OCI-LY7 (cell line): ENCODE results near the gene LIPC. TPM values are rescaled to one million over a fixed set of nuclear protein-coding genes. Genes with fewer than 3 reads are reported as not detected.

Source experiments
- BruUV-seq: library from RNA; stranded (reverse); fragments of 400-500 nt; replicated peaks from 2 replicates; lab custom pipeline; 2021; lab: Mats Ljungman, UMichigan
- CTCF ChIA-PET: fragments of 300-600 bp; sonication (Branson Sonifier 250); formaldehyde crosslinking; loops from one replicate; lab custom pipeline; 2022; ENCODE audit warnings: antibody characterized with exemption; ENCODE audit not compliant: unreplicated experiment; lab: Charles Lee
- POLR2A ChIA-PET: fragments of 300-600 bp; sonication (Branson Sonifier 250); formaldehyde crosslinking; loops from one replicate; lab custom pipeline; 2022; ENCODE audit warnings: antibody characterized with exemption; lab: Charles Lee
- DNase-seq: peaks from one replicate; pipeline ENCODE4 v3.0.0-alpha.2; 2015; ENCODE audit warnings: low spot score
- H2AFZ ChIP-seq: fragments of 200-600 bp; sonication (generic), shearing (Covaris generic); 2 replicates; pipeline ENCODE4 v1.6.1; 2014; ENCODE audit warnings: mild to moderate bottlenecking, antibody characterized with exemption, low read length, moderate library complexity
- H3K27ac ChIP-seq: fragments of 200-600 bp; sonication (generic); 2 replicates; pipeline ENCODE4 v1.5.1; 2014; ENCODE audit warnings: mixed run types, low read depth, mild to moderate bottlenecking, moderate library complexity, low read length, inconsistent platforms; ENCODE audit not compliant: poor library complexity, severe bottlenecking
- H3K36me3 ChIP-seq: fragments of 200-600 bp; sonication (generic); 2 replicates; pipeline ENCODE4 v1.6.1; 2014; ENCODE audit warnings: mild to moderate bottlenecking, antibody characterized with exemption, low read length, moderate library complexity, mixed read lengths; ENCODE audit not compliant: insufficient read depth
- H3K4me1 ChIP-seq: fragments of 200-600 bp; sonication (generic); 2 replicates; pipeline ENCODE4 v1.5.1; 2014; ENCODE audit warnings: mild to moderate bottlenecking, low read length; ENCODE audit not compliant: insufficient read depth, poor library complexity, severe bottlenecking
- H3K4me2 ChIP-seq: fragments of 200-600 bp; sonication (generic); 2 replicates; pipeline ENCODE4 v1.6.1; 2014; ENCODE audit warnings: mild to moderate bottlenecking, low read length
- H3K4me3 ChIP-seq: fragments of 200-600 bp; sonication (generic); 2 replicates; pipeline ENCODE4 v1.5.1; 2014; ENCODE audit warnings: mild to moderate bottlenecking, low read depth, low read length; ENCODE audit not compliant: poor library complexity, severe bottlenecking
- H3K79me2 ChIP-seq: fragments of 200-600 bp; sonication (generic); 2 replicates; pipeline ENCODE4 v1.6.1; 2016; ENCODE audit warnings: low read depth, mild to moderate bottlenecking, low read length, moderate library complexity, mixed read lengths; ENCODE audit not compliant: insufficient read depth
- H3K9me2 ChIP-seq: fragments of 200-600 bp; sonication (generic); 2 replicates; pipeline ENCODE4 v1.6.1; 2016; ENCODE audit warnings: mild to moderate bottlenecking, low read length, mixed read lengths; ENCODE audit not compliant: insufficient read depth
- H3K9me3 ChIP-seq: fragments of 200-600 bp; sonication (generic); 2 replicates; pipeline ENCODE4 v1.6.1; 2014; ENCODE audit warnings: mild to moderate bottlenecking, mixed run types, low read length, mixed read lengths
- H4K20me1 ChIP-seq: fragments of 200-600 bp; sonication (generic); 2 replicates; pipeline ENCODE4 v1.6.1; 2014; ENCODE audit warnings: mild to moderate bottlenecking, antibody characterized with exemption, low read length, moderate library complexity, mixed read lengths; ENCODE audit not compliant: insufficient read depth
- EZH2phosphoT487 ChIP-seq: fragments of 200-600 bp; sonication (generic); IDR thresholded peaks from 2 replicates; pipeline ENCODE4 v1.6.1; 2018; ENCODE audit warnings: low read depth, borderline replicate concordance, mild to moderate bottlenecking, mixed run types, antibody characterized with exemption, low read length, moderate library complexity, mixed read lengths
- intact Hi-C: fragments of 100-400 bp; cut with micrococcal nuclease; formaldehyde crosslinking; loops from one replicate; pipeline ENCODE4 v1.10.0; 2022; ENCODE audit not compliant: unreplicated experiment
- total RNA-seq, 2 experiments: library from RNA; depleted of rRNA in 1 of 2; stranded (reverse); fragments of >200 nt in 1 of 2; shearing (Covaris generic) in 1 of 2; gene quantifications; 2 replicates each; pipeline ENCODE4 v1.2.3, GENCODE V29; 2014 to 2022
- TF ChIP-seq, protein P1 (sequence below): fragments of 200-600 bp; sonication (generic); conservative IDR thresholded peaks from 2 replicates; pipeline ENCODE4 v1.5.1; 2014; ENCODE audit warnings: mild to moderate bottlenecking, antibody characterized with exemption, low read length, moderate library complexity, mixed read lengths

Gene LIPC
- total RNA-seq, 2 experiments from 2014 or later, result 0.50 TPM; not detected in 1

DNA sequence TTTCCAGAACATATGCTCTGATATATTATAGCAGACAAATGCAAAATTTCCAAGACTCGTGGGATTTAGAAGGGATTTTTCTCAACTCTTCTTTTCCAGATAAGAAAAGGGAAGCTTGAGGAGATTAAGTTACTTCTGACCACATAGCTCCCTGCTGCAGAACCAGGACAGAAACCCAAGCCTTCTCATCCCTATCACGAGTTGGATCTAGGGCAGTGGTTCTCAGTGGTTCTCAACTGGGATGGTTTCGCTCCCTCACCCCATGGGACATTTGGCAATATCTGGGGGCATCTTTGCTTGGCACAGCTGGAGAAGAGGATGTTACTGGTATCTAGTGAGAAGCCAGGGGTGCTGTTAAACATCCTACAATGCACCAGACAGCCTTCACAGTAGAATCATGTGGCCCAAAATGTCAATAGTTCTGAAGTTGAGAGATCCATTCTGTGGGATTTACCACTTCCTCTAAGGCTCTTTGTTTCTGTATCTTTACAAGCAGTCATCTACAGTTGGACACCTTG lies 64.2 kb downstream of the LIPC start:
- BruUV-seq, result no TSS peak
- Histone ChIP-seq H3K36me3 (no peaks in the 10 kb centered on the region), H2AFZ (no peak overlapping the region), H3K9me3 (no peaks in the 10 kb centered on the region), H3K27ac (no peak overlapping the region), H3K79me2 (no peaks in the 10 kb centered on the region), H3K4me2 (no peak overlapping the region), H3K4me3 (no peak overlapping the region), H3K4me1 (no peaks in the 10 kb centered on the region), H3K9me2 (no peaks in the 10 kb centered on the region), H4K20me1 (no peaks in the 10 kb centered on the region)
- CTCF ChIA-PET, result no interaction called here
- no peak for DNase-seq
- TF ChIP-seq EZH2phosphoT487, result no peak
- TF ChIP-seq, protein P1, sequence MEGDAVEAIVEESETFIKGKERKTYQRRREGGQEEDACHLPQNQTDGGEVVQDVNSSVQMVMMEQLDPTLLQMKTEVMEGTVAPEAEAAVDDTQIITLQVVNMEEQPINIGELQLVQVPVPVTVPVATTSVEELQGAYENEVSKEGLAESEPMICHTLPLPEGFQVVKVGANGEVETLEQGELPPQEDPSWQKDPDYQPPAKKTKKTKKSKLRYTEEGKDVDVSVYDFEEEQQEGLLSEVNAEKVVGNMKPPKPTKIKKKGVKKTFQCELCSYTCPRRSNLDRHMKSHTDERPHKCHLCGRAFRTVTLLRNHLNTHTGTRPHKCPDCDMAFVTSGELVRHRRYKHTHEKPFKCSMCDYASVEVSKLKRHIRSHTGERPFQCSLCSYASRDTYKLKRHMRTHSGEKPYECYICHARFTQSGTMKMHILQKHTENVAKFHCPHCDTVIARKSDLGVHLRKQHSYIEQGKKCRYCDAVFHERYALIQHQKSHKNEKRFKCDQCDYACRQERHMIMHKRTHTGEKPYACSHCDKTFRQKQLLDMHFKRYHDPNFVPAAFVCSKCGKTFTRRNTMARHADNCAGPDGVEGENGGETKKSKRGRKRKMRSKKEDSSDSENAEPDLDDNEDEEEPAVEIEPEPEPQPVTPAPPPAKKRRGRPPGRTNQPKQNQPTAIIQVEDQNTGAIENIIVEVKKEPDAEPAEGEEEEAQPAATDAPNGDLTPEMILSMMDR, result no peak
- intact Hi-C loops, result no loop called here
- POLR2A ChIA-PET, result no interaction called here

DNA sequence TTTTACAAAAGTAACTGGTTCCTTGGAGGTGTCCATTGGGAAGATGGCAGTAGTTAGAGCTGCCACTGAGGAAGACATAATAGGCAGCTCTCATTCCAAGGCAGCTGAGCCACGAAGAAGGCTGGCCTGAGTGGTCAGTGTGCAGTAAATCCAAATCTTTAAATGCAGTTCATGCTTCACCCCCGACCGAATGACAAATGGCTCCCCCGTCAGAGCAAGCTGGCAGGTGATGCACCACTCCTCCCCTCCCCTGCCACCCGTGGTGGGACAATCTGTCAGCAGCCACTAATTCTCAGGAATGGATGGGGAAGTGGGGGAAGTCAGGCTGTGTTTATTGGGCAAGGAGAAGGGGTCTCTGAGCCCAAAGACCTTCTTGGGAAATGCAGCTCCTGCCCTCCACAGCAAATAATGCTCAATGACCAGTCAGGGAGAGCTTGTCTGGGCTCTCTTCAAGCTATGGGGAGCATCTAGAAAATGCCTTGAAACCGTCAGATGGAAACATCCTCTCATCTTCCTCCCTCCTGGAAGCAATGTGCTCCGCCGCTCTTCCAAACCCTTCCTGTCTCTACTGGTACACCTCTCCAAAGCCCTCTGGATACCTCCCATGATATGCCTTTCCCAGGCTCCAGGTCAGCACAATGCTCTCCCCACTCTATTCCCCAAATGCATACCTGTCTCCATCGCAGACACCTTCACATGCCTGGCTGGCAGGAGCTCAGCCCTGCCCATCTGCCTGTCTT lies 65.4 kb downstream of the LIPC start:
- POLR2A ChIA-PET, result no interaction called here
- Histone ChIP-seq H3K4me2 (no peak overlapping the region), H3K27ac (no peak overlapping the region), H2AFZ (no peak overlapping the region), H3K9me3 (no peaks in the 10 kb centered on the region), H3K79me2 (no peaks in the 10 kb centered on the region), H4K20me1 (no peaks in the 10 kb centered on the region), H3K4me1 (no peaks in the 10 kb centered on the region), H3K36me3 (no peaks in the 10 kb centered on the region), H3K4me3 (no peak overlapping the region), H3K9me2 (no peaks in the 10 kb centered on the region)
- intact Hi-C loops, result no loop called here
- DNase-seq, result no peak
- no TSS peak for BruUV-seq
- TF ChIP-seq, protein P1, result no peak
- no peak for TF ChIP-seq EZH2phosphoT487
- CTCF ChIA-PET, result interaction anchor here (1.2 kb wide), 1 partner anchor 19 kb away, joined by 3 read pairs; no protein-coding TSS in a partner anchor
